ENCODE measurements around the gene PRM1. TPM values are rescaled to one million over a fixed set of nuclear protein-coding genes. Genes with fewer than 3 reads are reported as not detected.
A peak's percentile ranks its signal among the peaks of the same experiment; 100 is the strongest.

PRM1 gene
- total and polyA plus RNA-seq, 2 of the 13 experiments (the other 11 are each of a cell fraction or from before 2014, with no cell fraction given) = not detected

GRCh38 chr16:11251525-11252481, 29.3 kb downstream of the PRM1 start (continued):
- TF ChIP-seq SPEN (CRISPR knock-in tag; IDR thresholded peaks at IDR 0.05; ENCODE audit: low read depth) (peak; percentile 21; the same call in 1 of the 2 replicates), ZNF720 (CRISPR knock-in tag; IDR thresholded peaks at IDR 0.05) (no peak), ATF7-NPFF (CRISPR knock-in tag; IDR thresholded peaks at IDR 0.05; ENCODE audit: low read depth) (no peak), FOXO1 (CRISPR knock-in tag; IDR thresholded peaks at IDR 0.05) (0 out of 2 replicates have a peak, but pooled peaks have one; percentile 17), ZNF768 (CRISPR knock-in tag; IDR thresholded peaks at IDR 0.05) (peak; percentile 94), KLF15 (CRISPR knock-in tag; IDR thresholded peaks at IDR 0.05; ENCODE audit: borderline replicate concordance) (no peak), POLR2G (IDR thresholded peaks at IDR 0.05; ENCODE audit: low read depth, low read length) (peak; percentile 62), SRY (CRISPR knock-in tag; IDR thresholded peaks at IDR 0.05) (peak; percentile 51; the same call in 1 of the 2 replicates), ZNF878 (CRISPR knock-in tag; IDR thresholded peaks at IDR 0.05) (0 out of 2 replicates have a peak, but pooled peaks have one; percentile 71), ERF (CRISPR knock-in tag; IDR thresholded peaks at IDR 0.05) (0 out of 2 replicates have a peak, but pooled peaks have one; percentile 7), NCOA2 (CRISPR knock-in tag; IDR thresholded peaks at IDR 0.05) (no peak), SALL1 (CRISPR knock-in tag; IDR thresholded peaks at IDR 0.05) (peak; percentile 29; the same call in 1 of the 2 replicates), UBTF (CRISPR knock-in tag; IDR thresholded peaks at IDR 0.05) (0 out of 2 replicates have a peak, but pooled peaks have one; percentile 10), XRCC5 (optimal IDR thresholded peaks at IDR 0.05; ENCODE audit: low read length) (peak; percentile 63), ZNF530 (CRISPR knock-in tag; IDR thresholded peaks at IDR 0.05; ENCODE audit: low read depth) (no peak), HOXA3 (CRISPR knock-in tag; IDR thresholded peaks at IDR 0.05) (peak; percentile 48; the same call in 1 of the 2 replicates), MXD3 (CRISPR knock-in tag; IDR thresholded peaks at IDR 0.05) (0 out of 2 replicates have a peak, but pooled peaks have one; percentile 44), PITX1 (CRISPR knock-in tag; IDR thresholded peaks at IDR 0.05) (no peak), ZNF383 (CRISPR knock-in tag; IDR thresholded peaks at IDR 0.05; ENCODE audit: borderline replicate concordance) (no peak), ZNF781 (CRISPR knock-in tag; IDR thresholded peaks at IDR 0.05; ENCODE audit: borderline replicate concordance, not compliant biosample characterization) (no peak), ZNF136 (CRISPR knock-in tag; IDR thresholded peaks at IDR 0.05; ENCODE audit: low read depth) (0 out of 2 replicates have a peak, but pooled peaks have one; percentile 8), SSRP1 (CRISPR knock-in tag; IDR thresholded peaks at IDR 0.05) (0 out of 2 replicates have a peak, but pooled peaks have one; percentile 2), MXD1 (CRISPR knock-in tag; IDR thresholded peaks at IDR 0.05) (peak; percentile 37; the same call in 1 of the 2 replicates), TMF1 (CRISPR knock-in tag; IDR thresholded peaks at IDR 0.05; ENCODE audit: low read depth) (no peak), ZKSCAN1 (IDR thresholded peaks at IDR 0.05; ENCODE audit: low read length) (0 out of 2 replicates have a peak, but pooled peaks have one; percentile 7), NRL (CRISPR knock-in tag; IDR thresholded peaks at IDR 0.05; ENCODE audit: borderline replicate concordance) (0 out of 2 replicates have a peak, but pooled peaks have one; percentile 33), AHR (CRISPR knock-in tag; IDR thresholded peaks at IDR 0.05) (0 out of 2 replicates have a peak, but pooled peaks have one; percentile 30), PAX8 (CRISPR knock-in tag; IDR thresholded peaks at IDR 0.05; ENCODE audit: borderline replicate concordance) (no peak)
